SW480 (cell line): ENCODE results near the gene SEMA3A.

ENCODE experiments used
- DNase-seq: peaks from one replicate; pipeline ENCODE4 v3.0.0-alpha.2; 2016; ENCODE audit warnings: low spot score

Gene SEMA3A

GRCh38 chr7:84111842-84112241, 82.7 kb downstream of the SEMA3A start:
- no peak for DNase-seq

- no peak for DNase-seq
These were observed 84.2 kb downstream of the SEMA3A start for GRCh38 chr7:84110400-84110799.

GRCh38 chr7:84108787-84109186, 85.8 kb downstream of the SEMA3A start:
- no peak for DNase-seq

GRCh38 chr7:84108119-84108518, 86.5 kb downstream of the SEMA3A start:
- no peak for DNase-seq

GRCh38 chr7:84107259-84107658, 87.3 kb downstream of the SEMA3A start:
- DNase-seq = no peak

GRCh38 chr7:84106291-84106690, 88.3 kb downstream of the SEMA3A start:
- DNase-seq = no peak

- DNase-seq = no peak
These were observed 89.0 kb downstream of the SEMA3A start for GRCh38 chr7:84105586-84105985.

GRCh38 chr7:84104826-84105225, 89.8 kb downstream of the SEMA3A start:
- no peak for DNase-seq

GRCh38 chr7:84102213-84102612, 92.4 kb downstream of the SEMA3A start:
- DNase-seq = no peak

- DNase-seq = peak; percentile 67
These were observed 93.7 kb downstream of the SEMA3A start for GRCh38 chr7:84100866-84101265.

- no peak for DNase-seq
These were observed 98.6 kb downstream of the SEMA3A start for GRCh38 chr7:84095971-84096370.

GRCh38 chr7:84092207-84092606, 102.4 kb downstream of the SEMA3A start:
- DNase-seq = peak; percentile 77

- peak; percentile 81 for DNase-seq
These were observed 103.3 kb downstream of the SEMA3A start for GRCh38 chr7:84091318-84091717.

GRCh38 chr7:84088802-84089201, 105.8 kb downstream of the SEMA3A start:
- DNase-seq = no peak

- DNase-seq = peak; percentile 60
These were observed 108.6 kb downstream of the SEMA3A start for GRCh38 chr7:84085998-84086397.

GRCh38 chr7:84085147-84085546, 109.4 kb downstream of the SEMA3A start:
- peak; percentile 99 for DNase-seq

GRCh38 chr7:84083846-84084245, 110.7 kb downstream of the SEMA3A start:
- no peak for DNase-seq

- DNase-seq = no peak
These were observed 112.5 kb downstream of the SEMA3A start for GRCh38 chr7:84081973-84082522.

- no peak for DNase-seq
These were observed 117.3 kb downstream of the SEMA3A start for GRCh38 chr7:84077336-84077735.

- no peak for DNase-seq
These were observed 118.4 kb downstream of the SEMA3A start for GRCh38 chr7:84076219-84076618.

- DNase-seq = no peak
These were observed 121.3 kb downstream of the SEMA3A start for GRCh38 chr7:84073186-84073875.

GRCh38 chr7:84070770-84071169, 123.8 kb downstream of the SEMA3A start:
- no peak for DNase-seq

GRCh38 chr7:84069999-84070500, 124.5 kb downstream of the SEMA3A start:
- no peak for DNase-seq

- DNase-seq = no peak
These were observed 125.6 kb downstream of the SEMA3A start for GRCh38 chr7:84069033-84069432.
